GM21825 (cell line): ENCODE measurements around the gene POLA1.

Experiments used
- ATAC-seq: cut with Tn5 transposase; IDR thresholded peaks from one replicate; pipeline ENCODE4 v1.9.1; 2021; ENCODE audit warnings: mild to moderate bottlenecking, moderate library complexity; ENCODE audit not compliant: unreplicated experiment

POLA1 gene

GRCh38 chrX:25006586-25007058 is 312.9 kb downstream of the POLA1 start:
- no peak for ATAC-seq

- no peak for ATAC-seq
Measured at GRCh38 chrX:25007059-25008053, 313.6 kb downstream of the POLA1 start.

- no peak for ATAC-seq
Measured at GRCh38 chrX:25009407-25009806, 315.7 kb downstream of the POLA1 start.

GRCh38 chrX:25010784-25011588 is 317.3 kb downstream of the POLA1 start:
- no peak for ATAC-seq

- no peak for ATAC-seq
Measured at GRCh38 chrX:25011589-25012432, 318.1 kb downstream of the POLA1 start.

GRCh38 chrX:25012433-25012735 is 318.7 kb downstream of the POLA1 start:
- ATAC-seq, result no peak

GRCh38 chrX:25012793-25013631 is 319.3 kb downstream of the POLA1 start:
- no peak for ATAC-seq

- ATAC-seq, result no peak
Measured at GRCh38 chrX:25013632-25014365, 320.1 kb downstream of the POLA1 start.

- no peak for ATAC-seq
Measured at GRCh38 chrX:25014366-25014838, 320.7 kb downstream of the POLA1 start.

GRCh38 chrX:25015486-25016360 is 322.0 kb downstream of the POLA1 start, which contains the start of gene ARX:
TSS of gene ARX (minus strand) at chrX:25015965. CDS start at chrX:25015737, 228 bp downstream.
- ATAC-seq, result no peak

- no peak for ATAC-seq
Measured at GRCh38 chrX:25016361-25016671, 322.6 kb downstream of the POLA1 start.

GRCh38 chrX:25016938-25017598 is 323.4 kb downstream of the POLA1 start:
- no peak for ATAC-seq

- ATAC-seq, result no peak
Measured at GRCh38 chrX:25017667-25018247, 324.0 kb downstream of the POLA1 start.

GRCh38 chrX:25018682-25019081 is 325.0 kb downstream of the POLA1 start:
- no peak for ATAC-seq

GRCh38 chrX:25019707-25020390 is 326.1 kb downstream of the POLA1 start:
- no peak for ATAC-seq

GRCh38 chrX:25020391-25020904 is 326.7 kb downstream of the POLA1 start:
- peak; percentile 27 for ATAC-seq
